Esophagus muscularis mucosa (tissue), 4 donors: ENCODE data around the gene NR2C2AP.

Experiments used
- CTCF ChIP-seq, 3 experiments: fragments of 200-600 bp in 2 of 3; fragments of 450-650 bp in 1 of 3; sonication (generic) in 2 of 3; IDR thresholded peaks; one replicate each; pipeline ENCODE4 v1.5.1; 2017 to 2019; ENCODE audit warnings: antibody characterized with exemption in 3 of 3, mild to moderate bottlenecking in 2 of 3, moderate library complexity in 1 of 3
- EP300 ChIP-seq: sonication (generic); formaldehyde crosslinking; IDR thresholded peaks from one replicate; pipeline ENCODE4 v1.6.1; 2017; ENCODE audit warnings: antibody characterized with exemption
- POLR2A ChIP-seq: fragments of 450-650 bp; IDR thresholded peaks from one replicate; pipeline ENCODE4 v1.6.1; 2017; ENCODE audit warnings: antibody characterized with exemption, moderate library complexity, mild to moderate bottlenecking, low read depth

- TF ChIP-seq POLR2A: no peak
- TF ChIP-seq CTCF (IDR thresholded peaks at IDR 0.05): no peak
- no peak for TF ChIP-seq EP300
These were observed 51.8 kb downstream of the NR2C2AP start for GRCh38 chr19:19151418-19151817.
